SW480 (cell line): ENCODE data around the gene PALM3.
A peak's percentile ranks its signal among the peaks of the same experiment; 100 is the strongest.

Experiments
- DNase-seq: peaks from one replicate; pipeline ENCODE4 v3.0.0-alpha.2; 2016; ENCODE audit warnings: low spot score

The PALM3 gene

GRCh38 chr19:14089662-14090508, 28.0 kb upstream of the PALM3 start:
- DNase-seq, result peak; percentile 71

- no peak for DNase-seq
Measured at GRCh38 chr19:14089412-14089661, 27.5 kb upstream of the PALM3 start.

- DNase-seq, result no peak
Measured at GRCh38 chr19:14088634-14089411, 26.9 kb upstream of the PALM3 start.

- no peak for DNase-seq
Measured at GRCh38 chr19:14086098-14086497, 24.2 kb upstream of the PALM3 start.

- no peak for DNase-seq
Measured at GRCh38 chr19:14085309-14085995, 23.6 kb upstream of the PALM3 start, which contains the start of gene C19orf67. C19orf67 (minus strand) TSS chr19:14085783; CDS start chr19:14085627, 156 bp downstream.

- DNase-seq, result no peak
Measured at GRCh38 chr19:14082675-14082960, 20.7 kb upstream of the PALM3 start.

GRCh38 chr19:14081797-14082674, 20.2 kb upstream of the PALM3 start:
- DNase-seq, result no peak

GRCh38 chr19:14080887-14081796, 19.3 kb upstream of the PALM3 start:
- peak; percentile 99 for DNase-seq

- DNase-seq, result no peak
Measured at GRCh38 chr19:14078411-14078810, 16.5 kb upstream of the PALM3 start.

GRCh38 chr19:14073925-14074838, 12.3 kb upstream of the PALM3 start:
- peak; percentile 65 for DNase-seq

GRCh38 chr19:14073261-14073924, 11.5 kb upstream of the PALM3 start:
- peak; percentile 76 for DNase-seq

GRCh38 chr19:14072535-14073260, 10.8 kb upstream of the PALM3 start, which contains the start of gene MISP3:
MISP3 (plus strand) TSS chr19:14072786; CDS start chr19:14073310, 524 bp downstream.
- DNase-seq, result peak; percentile 84

GRCh38 chr19:14070268-14071050, 8.6 kb upstream of the PALM3 start:
- no peak for DNase-seq

- no peak for DNase-seq
Measured at GRCh38 chr19:14066134-14066533, 4.3 kb upstream of the PALM3 start.

GRCh38 chr19:14063105-14063504, 1.2 kb upstream of the PALM3 start:
- no peak for DNase-seq

GRCh38 chr19:14062558-14062855, 631 bp upstream of the PALM3 start:
- DNase-seq, result no peak

- DNase-seq, result no peak
Measured at GRCh38 chr19:14061081-14061749, 661 bp downstream of the PALM3 start.
